Stimulated activated CD4-positive, alpha-beta T cell treated with anti-CD3 and anti-CD28 coated beads, Interleukin-4, amount 100 ng/mL, for 4 hours (primary cell): ENCODE data around the gene NDUFB10.

Source experiments
- DNase-seq, 2 experiments: peaks; one replicate each; pipeline ENCODE4 v3.0.0-alpha.2; 2020

Gene NDUFB10

GRCh38 chr16:2004795-2005517 is 45.6 kb downstream of the NDUFB10 start:
- DNase-seq = no peak

GRCh38 chr16:2005646-2006045 is 46.3 kb downstream of the NDUFB10 start:
- DNase-seq = no peak

DNA sequence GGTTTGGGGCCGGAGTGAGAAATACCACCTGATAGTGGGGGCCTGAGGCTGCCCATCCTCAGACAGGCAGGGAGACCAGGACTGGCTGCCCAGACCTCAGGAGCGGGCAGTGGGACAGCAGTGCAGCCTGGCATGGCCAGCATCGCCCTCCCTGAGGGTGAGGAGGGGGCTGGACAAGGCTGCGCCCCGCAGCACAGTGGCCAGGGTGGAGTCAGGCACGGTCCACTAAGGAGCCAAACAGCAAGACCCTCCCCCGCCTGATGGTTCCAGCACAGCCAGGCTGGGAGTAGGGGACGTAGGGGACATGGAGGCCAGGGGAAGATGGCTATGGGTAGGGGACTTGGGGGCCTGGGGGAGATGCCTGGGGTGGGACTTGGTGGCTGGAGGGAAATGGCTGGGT is 47.0 kb downstream of the NDUFB10 start:
- DNase-seq = no peak

GRCh38 chr16:2007081-2007836 is 47.9 kb downstream of the NDUFB10 start:
- no peak for DNase-seq

DNA sequence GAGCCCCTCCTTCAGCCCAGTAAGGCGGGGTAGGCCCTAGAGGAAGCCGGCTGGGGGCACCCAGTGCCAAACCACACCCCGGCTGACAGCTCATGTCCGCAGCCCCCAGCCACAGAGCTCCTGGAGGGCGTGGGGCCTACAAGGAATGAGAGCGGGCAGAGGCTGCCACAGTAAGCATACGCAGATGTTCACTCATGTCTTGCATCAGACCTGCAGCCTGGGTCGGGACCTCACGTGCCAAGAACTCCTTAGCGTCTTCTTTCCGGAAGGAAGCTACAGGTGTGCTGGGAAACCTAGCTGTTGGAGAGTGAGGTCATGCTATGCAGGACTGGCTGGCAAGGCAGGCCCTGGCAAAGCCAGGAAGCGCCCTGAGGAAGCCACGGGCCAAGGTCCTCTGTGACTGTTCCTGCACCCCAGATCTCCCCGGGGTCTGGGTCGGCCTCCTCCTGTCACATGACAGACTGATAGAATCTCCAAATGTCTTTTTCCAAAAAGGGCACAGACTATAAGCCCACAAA is 48.7 kb downstream of the NDUFB10 start:
- no peak for DNase-seq

GRCh38 chr16:2008631-2009163 is 49.4 kb downstream of the NDUFB10 start:
- DNase-seq = no peak

DNA sequence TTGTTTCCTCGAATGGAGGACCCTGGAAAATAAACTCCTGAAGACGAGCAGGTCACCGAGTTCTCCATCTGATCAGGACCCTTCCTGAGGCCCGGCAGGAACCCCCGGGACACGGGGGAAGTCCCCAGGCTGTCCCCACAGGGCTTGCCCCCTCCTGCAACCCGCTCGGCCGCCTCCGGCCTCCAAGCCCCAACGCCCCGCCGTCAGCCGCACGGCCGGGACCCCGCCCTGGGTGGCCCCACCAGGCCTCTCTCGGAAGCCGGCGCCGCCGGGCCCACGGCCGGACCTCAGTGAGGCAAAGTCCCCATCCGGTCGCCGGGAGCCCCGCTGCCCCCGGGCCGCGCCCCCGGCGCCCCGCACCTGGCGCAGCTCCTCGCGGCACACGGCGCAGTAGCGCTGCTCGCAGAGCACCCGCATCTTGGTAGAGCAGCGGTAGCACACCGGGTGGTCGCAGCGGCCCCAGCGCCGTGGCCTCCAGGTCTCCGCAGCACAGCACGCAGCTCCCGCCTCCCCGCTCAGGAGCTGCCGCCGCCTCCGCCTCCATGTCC is 49.9 kb downstream of the NDUFB10 start:
- no peak for DNase-seq

DNA sequence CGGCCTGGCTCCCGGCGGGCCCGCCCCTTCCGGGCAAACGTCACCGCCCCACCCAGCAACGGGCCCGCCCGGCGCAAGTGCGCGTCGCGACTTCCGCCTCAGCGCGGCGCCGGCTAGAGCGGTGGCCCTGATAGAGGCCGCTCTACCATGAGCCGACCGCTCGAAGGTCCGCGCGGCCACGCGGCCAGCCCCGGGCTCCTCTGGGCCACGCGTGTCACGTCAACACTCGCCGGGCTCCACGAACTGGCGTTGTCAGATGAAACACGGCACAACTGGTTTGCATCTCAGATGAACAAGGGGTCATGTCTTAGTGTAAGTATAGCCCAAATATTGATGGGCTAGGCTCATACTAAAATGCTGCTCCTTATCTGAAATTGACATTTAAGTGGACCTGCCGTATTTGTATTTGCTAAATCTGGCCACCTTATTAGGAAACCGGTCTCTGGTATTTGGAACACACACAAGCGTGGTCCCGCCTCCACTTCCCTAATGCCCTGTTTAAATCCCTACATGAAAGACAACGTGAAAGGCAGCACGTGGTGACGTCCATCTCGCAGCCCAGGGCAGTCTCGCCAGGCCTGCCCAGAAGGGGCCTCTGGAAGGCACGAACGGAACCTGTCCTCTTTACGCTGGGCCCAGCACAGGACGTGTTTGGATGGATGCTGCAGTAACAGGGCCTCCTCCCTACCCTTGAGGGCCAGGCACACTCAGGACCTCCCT is 50.6 kb downstream of the NDUFB10 start, which contains the start of gene ZNF598:
ZNF598 (minus strand) TSS at position 31 of the 720 bp plus-strand sequence.
- DNase-seq = peak; percentile 73 to 82
